OCI-LY1 (cell line): ENCODE results near the gene GPX3.

Experiments used
- EZH2 ChIP-seq: fragments of 200-600 bp; sonication (generic), shearing (Covaris generic); IDR thresholded peaks from 2 replicates; pipeline ENCODE4 v1.8.0; 2017; ENCODE audit warnings: borderline replicate concordance, mixed run types, mild to moderate bottlenecking, antibody characterized with exemption, low read length, moderate library complexity, mixed read lengths
- TF ChIP-seq, protein P1 (sequence below): fragments of 200-600 bp; sonication (generic), shearing (Covaris generic); IDR thresholded peaks from 2 replicates; pipeline ENCODE4 v1.5.1; 2017; ENCODE audit warnings: mild to moderate bottlenecking, antibody characterized with exemption, low read length, moderate library complexity, mixed read lengths

DNA sequence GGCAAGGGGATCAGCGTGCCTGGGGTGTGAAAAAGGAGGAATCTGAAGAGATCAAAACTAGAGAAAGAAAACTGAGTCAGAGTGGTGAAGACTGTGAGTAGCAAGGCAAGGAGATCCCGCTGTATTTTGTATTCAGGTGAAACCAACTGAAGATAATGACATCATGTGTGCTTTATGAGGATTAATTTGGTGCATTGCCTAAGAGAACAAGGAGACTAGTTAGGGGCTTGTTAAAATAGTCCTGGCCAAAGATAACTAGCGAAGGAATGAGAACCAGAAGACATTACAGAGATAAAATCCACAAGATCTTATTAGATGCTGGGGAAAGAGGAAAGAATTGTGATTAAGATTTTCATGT, 16.9 kb upstream of the GPX3 start:
- TF ChIP-seq, protein P1, sequence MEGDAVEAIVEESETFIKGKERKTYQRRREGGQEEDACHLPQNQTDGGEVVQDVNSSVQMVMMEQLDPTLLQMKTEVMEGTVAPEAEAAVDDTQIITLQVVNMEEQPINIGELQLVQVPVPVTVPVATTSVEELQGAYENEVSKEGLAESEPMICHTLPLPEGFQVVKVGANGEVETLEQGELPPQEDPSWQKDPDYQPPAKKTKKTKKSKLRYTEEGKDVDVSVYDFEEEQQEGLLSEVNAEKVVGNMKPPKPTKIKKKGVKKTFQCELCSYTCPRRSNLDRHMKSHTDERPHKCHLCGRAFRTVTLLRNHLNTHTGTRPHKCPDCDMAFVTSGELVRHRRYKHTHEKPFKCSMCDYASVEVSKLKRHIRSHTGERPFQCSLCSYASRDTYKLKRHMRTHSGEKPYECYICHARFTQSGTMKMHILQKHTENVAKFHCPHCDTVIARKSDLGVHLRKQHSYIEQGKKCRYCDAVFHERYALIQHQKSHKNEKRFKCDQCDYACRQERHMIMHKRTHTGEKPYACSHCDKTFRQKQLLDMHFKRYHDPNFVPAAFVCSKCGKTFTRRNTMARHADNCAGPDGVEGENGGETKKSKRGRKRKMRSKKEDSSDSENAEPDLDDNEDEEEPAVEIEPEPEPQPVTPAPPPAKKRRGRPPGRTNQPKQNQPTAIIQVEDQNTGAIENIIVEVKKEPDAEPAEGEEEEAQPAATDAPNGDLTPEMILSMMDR = no peak
- TF ChIP-seq EZH2 = no peak
